GM18507 (cell line): Measurements from ENCODE around the gene HMOX2.

Source experiments
- DNase-seq: peaks from one replicate; pipeline ENCODE4 v3.0.0; 2011; ENCODE audit warnings: low read depth; ENCODE audit not compliant: insufficient read length; ENCODE audit errors: extremely low spot score
- FAIRE-seq: peaks from 2 replicates; lab custom pipeline; 2011; peaks lifted over from hg19 to GRCh38; lab: Jason Lieb, UNC

HMOX2 gene

GRCh38 chr16:4461250-4462085 is 14.7 kb upstream of the HMOX2 start:
- DNase-seq, result no peak
- FAIRE-seq, result no peak

- DNase-seq (no peak), FAIRE-seq (no peak)
Measured at GRCh38 chr16:4463522-4464163, 12.6 kb upstream of the HMOX2 start.

GRCh38 chr16:4465977-4466779 is 10.0 kb upstream of the HMOX2 start:
- FAIRE-seq (no peak), DNase-seq (no peak)

GRCh38 chr16:4467916-4468315 is 8.3 kb upstream of the HMOX2 start:
- no peak for FAIRE-seq
- DNase-seq, result no peak

GRCh38 chr16:4468972-4469371 is 7.2 kb upstream of the HMOX2 start:
- DNase-seq (no peak), FAIRE-seq (no peak)

GRCh38 chr16:4471869-4472268 is 4.3 kb upstream of the HMOX2 start:
- FAIRE-seq (no peak), DNase-seq (no peak)

GRCh38 chr16:4472880-4473279 is 3.3 kb upstream of the HMOX2 start:
- FAIRE-seq (no peak), DNase-seq (no peak)

GRCh38 chr16:4474192-4474961 is 1.8 kb upstream of the HMOX2 start, which contains the start of gene NMRAL1:
Gene NMRAL1 (minus strand): TSS chr16:4474625. CDS start chr16:4474132, 493 bp downstream.
- DNase-seq (peak; percentile 78), FAIRE-seq (peak; percentile 77)

GRCh38 chr16:4477966-4478365 is 1.8 kb downstream of the HMOX2 start:
- no peak for FAIRE-seq
- no peak for DNase-seq

GRCh38 chr16:4481526-4481925 is 5.3 kb downstream of the HMOX2 start:
- FAIRE-seq (no peak), DNase-seq (no peak)

- DNase-seq, result no peak
- FAIRE-seq, result no peak
Measured at GRCh38 chr16:4481963-4482362, 5.8 kb downstream of the HMOX2 start.

- DNase-seq (no peak), FAIRE-seq (no peak)
Measured at GRCh38 chr16:4486126-4486893, 10.1 kb downstream of the HMOX2 start.

- FAIRE-seq (no peak), DNase-seq (no peak)
Measured at GRCh38 chr16:4487955-4488498, 11.8 kb downstream of the HMOX2 start.

GRCh38 chr16:4488499-4488967 is 12.3 kb downstream of the HMOX2 start:
- FAIRE-seq (no peak), DNase-seq (no peak)

- DNase-seq, result no peak
- no peak for FAIRE-seq
Measured at GRCh38 chr16:4489030-4489429, 12.8 kb downstream of the HMOX2 start.

- DNase-seq (no peak), FAIRE-seq (no peak)
Measured at GRCh38 chr16:4491898-4492297, 15.7 kb downstream of the HMOX2 start.

- FAIRE-seq, result no peak
Measured at GRCh38 chr16:4494746-4495490, 18.7 kb downstream of the HMOX2 start.

GRCh38 chr16:4495766-4496165 is 19.6 kb downstream of the HMOX2 start:
- FAIRE-seq, result no peak
- DNase-seq, result no peak

More at GRCh38 chr16:4494746-4495490, 18.7 kb downstream of the HMOX2 start:
- DNase-seq, result no peak
